Esophagus muscularis mucosa (tissue), 3 donors: ENCODE results near the gene TBCEL.

Experiments used
- CTCF ChIP-seq, 3 experiments: fragments of 200-600 bp in 2 of 3; fragments of 450-650 bp in 1 of 3; sonication (generic) in 2 of 3; IDR thresholded peaks; one replicate each; pipeline ENCODE4 v1.5.1; 2017 to 2019; ENCODE audit warnings: antibody characterized with exemption in 3 of 3, mild to moderate bottlenecking in 2 of 3, moderate library complexity in 1 of 3
- POLR2A ChIP-seq: fragments of 450-650 bp; IDR thresholded peaks from one replicate; pipeline ENCODE4 v1.6.1; 2017; ENCODE audit warnings: antibody characterized with exemption, moderate library complexity, mild to moderate bottlenecking, low read depth
- POLR2AphosphoS5 ChIP-seq, 2 donors: sonication (generic); formaldehyde crosslinking; IDR thresholded peaks; one replicate each; pipeline ENCODE4 v1.6.1; 2017; ENCODE audit warnings: antibody characterized with exemption in 2 of 2

- TF ChIP-seq CTCF (IDR thresholded peaks at IDR 0.05) (no peak), POLR2AphosphoS5 (IDR thresholded peaks at IDR 0.05) (no peak), POLR2A (no peak)
Measured at GRCh38 chr11:121033635-121034034, 9.7 kb downstream of the TBCEL start.
